ENCODE measurements around the gene VAT1. TPM values are rescaled to one million over a fixed set of nuclear protein-coding genes. Genes with fewer than 3 reads are reported as not detected.

VAT1 gene
- total and polyA plus RNA-seq, 2 donors (not counting 1 experiment from before 2014, with no cell fraction given): 234 to 297 TPM

DNA sequence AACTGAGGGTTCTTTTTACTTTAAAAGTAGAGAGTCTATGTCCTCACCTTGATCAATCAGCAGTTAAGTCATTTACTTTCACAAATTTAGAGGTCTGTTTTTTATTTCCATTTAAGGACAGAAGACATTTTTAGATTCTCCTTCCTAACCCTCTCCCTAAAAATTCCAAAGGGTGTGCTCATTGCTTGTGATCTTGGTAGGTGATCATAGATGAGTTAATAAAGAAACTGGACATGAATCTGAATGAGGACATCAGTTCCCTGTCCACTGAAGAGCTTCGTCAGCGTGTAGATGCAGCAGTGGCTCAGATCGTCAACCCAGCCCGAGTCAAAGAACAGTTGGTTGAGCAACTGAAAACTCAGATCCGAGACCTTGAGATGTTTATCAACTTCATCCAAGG is 33.0 kb downstream of the VAT1 start:
- H3K27me3 ChIP-seq (ENCODE audit: control insufficient read depth, insufficient read depth, low read length): no peaks in the 10 kb centered on the region
- peaks cover 10% of the 10 kb centered on the region for H3K36me3 ChIP-seq (ENCODE audit: control insufficient read depth, insufficient read depth, low read length)
- no peak overlapping the region for H3K9ac ChIP-seq (ENCODE audit: insufficient read depth, low read length)
- no peak for TF ChIP-seq EZH2 (IDR thresholded peaks at IDR 0.05; ENCODE audit: low read length, missing control alignments)
- TF ChIP-seq, protein P1, sequence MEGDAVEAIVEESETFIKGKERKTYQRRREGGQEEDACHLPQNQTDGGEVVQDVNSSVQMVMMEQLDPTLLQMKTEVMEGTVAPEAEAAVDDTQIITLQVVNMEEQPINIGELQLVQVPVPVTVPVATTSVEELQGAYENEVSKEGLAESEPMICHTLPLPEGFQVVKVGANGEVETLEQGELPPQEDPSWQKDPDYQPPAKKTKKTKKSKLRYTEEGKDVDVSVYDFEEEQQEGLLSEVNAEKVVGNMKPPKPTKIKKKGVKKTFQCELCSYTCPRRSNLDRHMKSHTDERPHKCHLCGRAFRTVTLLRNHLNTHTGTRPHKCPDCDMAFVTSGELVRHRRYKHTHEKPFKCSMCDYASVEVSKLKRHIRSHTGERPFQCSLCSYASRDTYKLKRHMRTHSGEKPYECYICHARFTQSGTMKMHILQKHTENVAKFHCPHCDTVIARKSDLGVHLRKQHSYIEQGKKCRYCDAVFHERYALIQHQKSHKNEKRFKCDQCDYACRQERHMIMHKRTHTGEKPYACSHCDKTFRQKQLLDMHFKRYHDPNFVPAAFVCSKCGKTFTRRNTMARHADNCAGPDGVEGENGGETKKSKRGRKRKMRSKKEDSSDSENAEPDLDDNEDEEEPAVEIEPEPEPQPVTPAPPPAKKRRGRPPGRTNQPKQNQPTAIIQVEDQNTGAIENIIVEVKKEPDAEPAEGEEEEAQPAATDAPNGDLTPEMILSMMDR (conservative IDR thresholded peaks at IDR 0.05 in 1 of 2, IDR thresholded peaks at IDR 0.05 in 1 of 2; ENCODE audit: low read depth in 1 of 2, low read length in 2 of 2): no peak
- H2AFZ ChIP-seq (ENCODE audit: low read length): no peak overlapping the region
- H3K9me3 ChIP-seq (ENCODE audit: control insufficient read depth, insufficient read depth, low read depth, low read length): no peaks in the 10 kb centered on the region
- no peak overlapping the region for H3K27ac ChIP-seq (ENCODE audit: insufficient read depth, low read length)
- H3K4me2 ChIP-seq (ENCODE audit: extremely low read depth, insufficient read depth, low read length): no peak overlapping the region
- H3K4me1 ChIP-seq (ENCODE audit: control insufficient read depth, extremely low read depth, insufficient read depth, low read length): peaks cover 7% of the 10 kb centered on the region
- no peak for DNase-seq (ENCODE audit: low read depth in 2 of 2)
- no peaks in the 10 kb centered on the region for H3K79me2 ChIP-seq (ENCODE audit: control insufficient read depth, insufficient read depth, low read length)
- no peaks in the 10 kb centered on the region for H4K20me1 ChIP-seq (ENCODE audit: control insufficient read depth, extremely low read depth, insufficient read depth, low read length)
- H3K4me3 ChIP-seq (replicated peaks in 1 of 4; ENCODE audit: control extremely low read depth in 1 of 4, insufficient read depth in 1 of 4, low read depth in 3 of 4, low read length in 4 of 4): no peak overlapping the region

DNA sequence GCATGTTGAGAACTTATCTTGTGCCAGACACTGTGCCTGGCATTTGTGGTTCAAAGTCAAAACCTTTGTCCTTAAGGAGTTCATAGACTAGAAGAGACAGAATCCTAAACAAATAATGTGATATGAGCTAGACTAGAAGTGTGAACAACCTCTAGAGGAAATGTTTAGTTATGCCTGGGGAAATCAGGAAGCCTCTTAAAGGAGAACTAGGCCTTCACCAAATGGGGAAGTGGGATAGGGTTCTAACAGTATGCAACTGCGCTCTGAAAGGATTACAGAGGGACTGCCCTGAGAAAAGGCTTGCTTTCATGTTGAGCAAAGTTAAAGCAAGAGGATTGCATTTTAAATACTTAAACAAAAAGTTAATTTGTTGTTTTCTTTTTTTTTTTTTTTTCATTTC is 37.0 kb downstream of the VAT1 start:
- Histone ChIP-seq H3K4me2 (ENCODE audit: extremely low read depth, insufficient read depth, low read length) (no peak overlapping the region), H3K4me1 (ENCODE audit: control insufficient read depth, extremely low read depth, insufficient read depth, low read length) (peaks cover 11% of the 10 kb centered on the region), H4K20me1 (ENCODE audit: control insufficient read depth, extremely low read depth, insufficient read depth, low read length) (no peaks in the 10 kb centered on the region), H3K27me3 (ENCODE audit: control insufficient read depth, insufficient read depth, low read length) (no peaks in the 10 kb centered on the region), H3K36me3 (ENCODE audit: control insufficient read depth, insufficient read depth, low read length) (peaks cover under 1% of the 10 kb centered on the region), H3K9me3 (ENCODE audit: control insufficient read depth, insufficient read depth, low read depth, low read length) (no peaks in the 10 kb centered on the region), H3K4me3 (replicated peaks in 1 of 4; ENCODE audit: control extremely low read depth in 1 of 4, insufficient read depth in 1 of 4, low read depth in 3 of 4, low read length in 4 of 4) (no peak overlapping the region), H2AFZ (ENCODE audit: low read length) (no peak overlapping the region), H3K27ac (ENCODE audit: insufficient read depth, low read length) (no peak overlapping the region), H3K79me2 (ENCODE audit: control insufficient read depth, insufficient read depth, low read length) (peaks cover 18% of the 10 kb centered on the region), H3K9ac (ENCODE audit: insufficient read depth, low read length) (no peak overlapping the region)
- TF ChIP-seq, protein P1 (conservative IDR thresholded peaks at IDR 0.05 in 1 of 2, IDR thresholded peaks at IDR 0.05 in 1 of 2; ENCODE audit: low read depth in 1 of 2, low read length in 2 of 2): no peak
- TF ChIP-seq EZH2 (IDR thresholded peaks at IDR 0.05; ENCODE audit: low read length, missing control alignments): no peak
- no peak for DNase-seq (ENCODE audit: low read depth in 2 of 2)

DNA sequence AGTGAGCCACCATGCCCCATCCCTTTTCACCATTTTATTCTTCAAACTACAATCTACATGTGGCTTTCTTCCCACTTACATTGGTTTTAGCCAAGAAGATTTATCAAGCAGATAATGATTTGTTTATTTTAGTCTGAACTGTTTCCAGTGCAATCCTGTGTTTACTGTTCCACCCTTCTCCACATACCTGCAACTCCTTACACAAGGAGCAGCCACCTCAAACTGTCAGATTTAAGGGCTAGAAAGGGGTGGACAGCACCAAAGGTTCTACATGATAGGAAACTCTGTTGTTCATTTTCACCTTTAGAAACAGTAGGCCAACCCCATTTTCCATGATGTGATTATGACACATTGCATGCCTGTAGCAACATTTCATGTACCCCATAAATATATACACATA is 39.9 kb downstream of the VAT1 start:
- TF ChIP-seq, protein P1 (conservative IDR thresholded peaks at IDR 0.05 in 1 of 2, IDR thresholded peaks at IDR 0.05 in 1 of 2; ENCODE audit: low read depth in 1 of 2, low read length in 2 of 2): no peak
- no peak for TF ChIP-seq EZH2 (IDR thresholded peaks at IDR 0.05; ENCODE audit: low read length, missing control alignments)
- Histone ChIP-seq H3K79me2 (ENCODE audit: control insufficient read depth, insufficient read depth, low read length) (peaks cover 18% of the 10 kb centered on the region), H3K36me3 (ENCODE audit: control insufficient read depth, insufficient read depth, low read length) (no peaks in the 10 kb centered on the region), H4K20me1 (ENCODE audit: control insufficient read depth, extremely low read depth, insufficient read depth, low read length) (no peaks in the 10 kb centered on the region), H3K27me3 (ENCODE audit: control insufficient read depth, insufficient read depth, low read length) (no peaks in the 10 kb centered on the region), H3K4me2 (ENCODE audit: extremely low read depth, insufficient read depth, low read length) (no peak overlapping the region), H3K9ac (ENCODE audit: insufficient read depth, low read length) (no peak overlapping the region), H3K4me3 (replicated peaks in 1 of 4; ENCODE audit: control extremely low read depth in 1 of 4, insufficient read depth in 1 of 4, low read depth in 3 of 4, low read length in 4 of 4) (no peak overlapping the region), H3K9me3 (ENCODE audit: control insufficient read depth, insufficient read depth, low read depth, low read length) (no peaks in the 10 kb centered on the region), H2AFZ (ENCODE audit: low read length) (no peak overlapping the region), H3K27ac (ENCODE audit: insufficient read depth, low read length) (no peak overlapping the region), H3K4me1 (ENCODE audit: control insufficient read depth, extremely low read depth, insufficient read depth, low read length) (peaks cover 6% of the 10 kb centered on the region)
- DNase-seq (ENCODE audit: low read depth in 2 of 2): no peak
